ENCODE measurements around the gene MEPE. TPM values are rescaled to one million over a fixed set of nuclear protein-coding genes. Genes with fewer than 3 reads are reported as not detected.

The MEPE gene
- total and polyA plus RNA-seq, 2 donors (not counting 1 experiment from before 2014, with no cell fraction given): not detected

DNA sequence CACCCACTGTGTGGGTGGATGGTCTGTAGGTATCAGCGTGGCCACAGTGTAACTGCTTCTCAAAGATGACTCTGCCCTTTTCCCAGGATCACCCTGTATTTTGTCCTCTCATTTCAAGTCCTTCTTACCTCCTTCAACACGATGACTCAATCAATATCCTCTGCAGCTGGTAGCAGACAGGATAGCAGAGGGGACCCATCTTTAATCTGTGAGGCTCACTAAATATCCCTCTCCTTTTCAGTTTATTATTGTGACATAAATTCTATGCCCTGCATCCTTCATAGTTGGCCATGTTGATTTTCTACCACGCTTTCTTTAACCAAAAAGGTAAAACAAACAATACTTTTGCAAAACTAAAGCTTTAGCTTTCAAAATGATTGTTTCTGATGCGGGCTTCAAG is 9.6 kb upstream of the MEPE start:
- no peaks in the 10 kb centered on the region for H3K9me3 Mint-ChIP-seq (ENCODE audit: insufficient read depth)
- no peak for ATAC-seq (ENCODE audit: low read depth)

DNA sequence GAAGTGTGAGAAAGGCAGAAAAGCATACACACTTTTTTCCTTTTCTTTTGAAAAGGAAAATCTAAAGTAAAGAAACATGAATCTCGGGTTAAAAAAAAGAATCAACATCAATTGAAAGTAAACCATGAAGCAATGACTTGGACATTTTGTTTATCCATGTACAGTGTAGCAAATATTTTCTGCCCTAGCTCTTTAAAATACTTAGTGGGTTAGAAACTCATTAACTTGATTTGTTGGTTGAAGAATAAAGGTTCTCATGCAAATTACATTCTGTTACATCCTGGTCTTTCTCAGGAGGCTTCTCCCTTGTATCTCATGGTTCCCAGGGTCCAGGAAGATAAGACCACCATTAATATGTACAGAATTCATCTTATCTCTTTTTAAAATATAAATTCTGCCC is 9.0 kb upstream of the MEPE start:
- Mint-ChIP-seq H3K4me1 (no peaks in the 10 kb centered on the region), H3K9me3 (ENCODE audit: insufficient read depth) (no peaks in the 10 kb centered on the region), H3K4me3 (no peak overlapping the region), H3K27ac (no peak overlapping the region), H3K27me3 (peaks cover 23% of the 10 kb centered on the region)
- no peak overlapping the region for H3K4me3 ChIP-seq (ENCODE audit: control extremely low read depth in 1 of 5, extremely low read depth in 1 of 5, insufficient read depth in 1 of 5, low read depth in 2 of 5, low read length in 4 of 5)
- H3K4me1 ChIP-seq (ENCODE audit: control insufficient read depth in 2 of 2, insufficient read depth in 2 of 2, low read length in 2 of 2): no peaks in the 10 kb centered on the region
- ATAC-seq (ENCODE audit: low read depth): no peak
- TF ChIP-seq EZH2 (IDR thresholded peaks at IDR 0.05; ENCODE audit: borderline replicate concordance, insufficient read depth, low read depth, low read length, poor library complexity, severe bottlenecking): no peak
- TF ChIP-seq, protein P1, sequence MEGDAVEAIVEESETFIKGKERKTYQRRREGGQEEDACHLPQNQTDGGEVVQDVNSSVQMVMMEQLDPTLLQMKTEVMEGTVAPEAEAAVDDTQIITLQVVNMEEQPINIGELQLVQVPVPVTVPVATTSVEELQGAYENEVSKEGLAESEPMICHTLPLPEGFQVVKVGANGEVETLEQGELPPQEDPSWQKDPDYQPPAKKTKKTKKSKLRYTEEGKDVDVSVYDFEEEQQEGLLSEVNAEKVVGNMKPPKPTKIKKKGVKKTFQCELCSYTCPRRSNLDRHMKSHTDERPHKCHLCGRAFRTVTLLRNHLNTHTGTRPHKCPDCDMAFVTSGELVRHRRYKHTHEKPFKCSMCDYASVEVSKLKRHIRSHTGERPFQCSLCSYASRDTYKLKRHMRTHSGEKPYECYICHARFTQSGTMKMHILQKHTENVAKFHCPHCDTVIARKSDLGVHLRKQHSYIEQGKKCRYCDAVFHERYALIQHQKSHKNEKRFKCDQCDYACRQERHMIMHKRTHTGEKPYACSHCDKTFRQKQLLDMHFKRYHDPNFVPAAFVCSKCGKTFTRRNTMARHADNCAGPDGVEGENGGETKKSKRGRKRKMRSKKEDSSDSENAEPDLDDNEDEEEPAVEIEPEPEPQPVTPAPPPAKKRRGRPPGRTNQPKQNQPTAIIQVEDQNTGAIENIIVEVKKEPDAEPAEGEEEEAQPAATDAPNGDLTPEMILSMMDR (IDR thresholded peaks at IDR 0.05): no peak
- no peaks in the 10 kb centered on the region for H4K20me1 ChIP-seq (ENCODE audit: control insufficient read depth, insufficient read depth, low read length, poor library complexity, severe bottlenecking)
- no CpG with 5 or more reads among the region's 1 CpG for WGBS (ENCODE audit: insufficient coverage)
- no peak overlapping the region for H3K27ac ChIP-seq (ENCODE audit: low read length in 2 of 2)
- no peaks in the 10 kb centered on the region for H3K9me3 ChIP-seq (ENCODE audit: control extremely low read depth in 1 of 3, control insufficient read depth in 2 of 3, insufficient read depth in 1 of 3, low read length in 2 of 3)
- no peak overlapping the region for H2AFZ ChIP-seq (ENCODE audit: insufficient read depth, low read depth, low read length, poor library complexity, severe bottlenecking)
- H3K9ac ChIP-seq (ENCODE audit: low read length): no peak overlapping the region
- no peaks in the 10 kb centered on the region for H3K36me3 ChIP-seq (replicated peaks in 1 of 2; ENCODE audit: control extremely low read depth in 1 of 2, control insufficient read depth in 1 of 2, extremely low read depth in 1 of 2, insufficient read depth in 2 of 2, low read length in 1 of 2)
- H3K27me3 ChIP-seq (replicated peaks in 1 of 4; ENCODE audit: control extremely low read depth in 1 of 4, control insufficient read depth in 3 of 4, insufficient read depth in 4 of 4, low read length in 3 of 4): peaks cover 0 to 3% (median 0%) of the 10 kb centered on the region in 4 experiments
- DNase-seq: no peak
- intact Hi-C loops (cut with micrococcal nuclease): no loop called here
- H3K4me2 ChIP-seq (replicated peaks; ENCODE audit: low read depth, low read length, poor library complexity, severe bottlenecking): no peak overlapping the region
- H3K79me2 ChIP-seq (ENCODE audit: control insufficient read depth, insufficient read depth, low read length): no peaks in the 10 kb centered on the region
- ChIA-PET POLR2A (no interaction called here), CTCF (no interaction called here)

More for the DNA sequence above, 9.6 kb upstream of the MEPE start:
- Histone ChIP-seq H3K27me3 (replicated peaks in 1 of 4; ENCODE audit: control extremely low read depth in 1 of 4, control insufficient read depth in 3 of 4, insufficient read depth in 4 of 4, low read length in 3 of 4) (peaks cover 0 to 3% (median 0%) of the 10 kb centered on the region in 4 experiments), H3K4me1 (ENCODE audit: control insufficient read depth in 2 of 2, insufficient read depth in 2 of 2, low read length in 2 of 2) (no peaks in the 10 kb centered on the region), H3K9ac (ENCODE audit: low read length) (no peak overlapping the region), H3K4me3 (ENCODE audit: control extremely low read depth in 1 of 5, extremely low read depth in 1 of 5, insufficient read depth in 1 of 5, low read depth in 2 of 5, low read length in 4 of 5) (no peak overlapping the region), H3K36me3 (replicated peaks in 1 of 2; ENCODE audit: control extremely low read depth in 1 of 2, control insufficient read depth in 1 of 2, extremely low read depth in 1 of 2, insufficient read depth in 2 of 2, low read length in 1 of 2) (no peaks in the 10 kb centered on the region), H3K79me2 (ENCODE audit: control insufficient read depth, insufficient read depth, low read length) (no peaks in the 10 kb centered on the region), H3K9me3 (ENCODE audit: control extremely low read depth in 1 of 3, control insufficient read depth in 2 of 3, insufficient read depth in 1 of 3, low read length in 2 of 3) (no peaks in the 10 kb centered on the region), H2AFZ (ENCODE audit: insufficient read depth, low read depth, low read length, poor library complexity, severe bottlenecking) (no peak overlapping the region), H4K20me1 (ENCODE audit: control insufficient read depth, insufficient read depth, low read length, poor library complexity, severe bottlenecking) (no peaks in the 10 kb centered on the region), H3K27ac (ENCODE audit: low read length in 2 of 2) (no peak overlapping the region), H3K4me2 (replicated peaks; ENCODE audit: low read depth, low read length, poor library complexity, severe bottlenecking) (no peak overlapping the region)
- H3K27ac Mint-ChIP-seq: no peak overlapping the region
- ChIA-PET CTCF (no interaction called here), POLR2A (no interaction called here)
- intact Hi-C loops (cut with micrococcal nuclease): no loop called here
- peaks cover 23% of the 10 kb centered on the region for H3K27me3 Mint-ChIP-seq
- no peak for DNase-seq
- no peak overlapping the region for H3K4me3 Mint-ChIP-seq
- TF ChIP-seq, protein P1 (IDR thresholded peaks at IDR 0.05): no peak
- no peak for TF ChIP-seq EZH2 (IDR thresholded peaks at IDR 0.05; ENCODE audit: borderline replicate concordance, insufficient read depth, low read depth, low read length, poor library complexity, severe bottlenecking)
- no peaks in the 10 kb centered on the region for H3K4me1 Mint-ChIP-seq
- WGBS (ENCODE audit: insufficient coverage): 75% methylated on average over 1 of the region's 4 CpGs
